ENCODE data around the gene RPS21. TPM values are rescaled to one million over a fixed set of nuclear protein-coding genes. Genes with fewer than 3 reads are reported as not detected.

The RPS21 gene
- total and polyA plus RNA-seq, 9 of the 15 experiments (the other 6 are each of a cell fraction or from before 2014, with no cell fraction given): 1,380 to 5,647 (median 3,091) TPM

- no peak for TF ChIP-seq ZNF518B (CRISPR knock-in tag; IDR thresholded peaks at IDR 0.05)
- TF ChIP-seq KHSRP (IDR thresholded peaks at IDR 0.05): no peak
- no peak for TF ChIP-seq HNRNPLL (IDR thresholded peaks at IDR 0.05; ENCODE audit: low read depth, low read length, poor library complexity, severe bottlenecking)
- no peak for TF ChIP-seq E2F5 (CRISPR knock-in tag; IDR thresholded peaks at IDR 0.05)
- TF ChIP-seq NBN (IDR thresholded peaks at IDR 0.05; ENCODE audit: low read depth): no peak
- TF ChIP-seq E2F1 (CRISPR knock-in tag; IDR thresholded peaks at IDR 0.05): no peak
- peak; percentile 89; the same call in 1 of the 2 replicates for TF ChIP-seq RB1 (IDR thresholded peaks at IDR 0.05; ENCODE audit: low read depth)
- TF ChIP-seq FOSL1 (tag; conservative IDR thresholded peaks at IDR 0.05): no peak
- TF ChIP-seq ZNF224 (CRISPR knock-in tag; IDR thresholded peaks at IDR 0.05): no peak
Measured at GRCh38 chr20:62382306-62383198, 4.4 kb upstream of the RPS21 start (continued).
